HG03095 (cell line): Measurements from ENCODE around the gene ZNF335.
"Not testable (repeated sequence)": the region's sequence is repeated elsewhere in the genome, so short reads cannot be mapped to it uniquely, and the experiment has no call there.

Experiments used
- ATAC-seq: cut with Tn5 transposase; IDR thresholded peaks from one replicate; pipeline ENCODE4 v1.9.1; 2021; ENCODE audit warnings: moderate library complexity; ENCODE audit not compliant: unreplicated experiment

The ZNF335 gene

DNA sequence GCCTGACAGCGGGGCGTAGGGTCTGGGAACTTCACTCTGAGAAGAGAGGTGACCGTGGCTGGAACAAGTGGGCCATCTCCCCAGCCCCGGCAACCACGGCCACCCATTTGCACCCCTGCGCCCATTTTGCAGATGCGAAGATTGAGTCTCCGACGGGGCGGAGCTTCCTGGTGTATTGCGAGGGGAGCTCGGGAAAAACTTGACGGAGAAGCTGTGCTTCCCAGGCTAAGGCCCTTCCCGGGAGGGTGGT is 653 bp downstream of the ZNF335 start:
- ATAC-seq: peak; percentile 19

DNA sequence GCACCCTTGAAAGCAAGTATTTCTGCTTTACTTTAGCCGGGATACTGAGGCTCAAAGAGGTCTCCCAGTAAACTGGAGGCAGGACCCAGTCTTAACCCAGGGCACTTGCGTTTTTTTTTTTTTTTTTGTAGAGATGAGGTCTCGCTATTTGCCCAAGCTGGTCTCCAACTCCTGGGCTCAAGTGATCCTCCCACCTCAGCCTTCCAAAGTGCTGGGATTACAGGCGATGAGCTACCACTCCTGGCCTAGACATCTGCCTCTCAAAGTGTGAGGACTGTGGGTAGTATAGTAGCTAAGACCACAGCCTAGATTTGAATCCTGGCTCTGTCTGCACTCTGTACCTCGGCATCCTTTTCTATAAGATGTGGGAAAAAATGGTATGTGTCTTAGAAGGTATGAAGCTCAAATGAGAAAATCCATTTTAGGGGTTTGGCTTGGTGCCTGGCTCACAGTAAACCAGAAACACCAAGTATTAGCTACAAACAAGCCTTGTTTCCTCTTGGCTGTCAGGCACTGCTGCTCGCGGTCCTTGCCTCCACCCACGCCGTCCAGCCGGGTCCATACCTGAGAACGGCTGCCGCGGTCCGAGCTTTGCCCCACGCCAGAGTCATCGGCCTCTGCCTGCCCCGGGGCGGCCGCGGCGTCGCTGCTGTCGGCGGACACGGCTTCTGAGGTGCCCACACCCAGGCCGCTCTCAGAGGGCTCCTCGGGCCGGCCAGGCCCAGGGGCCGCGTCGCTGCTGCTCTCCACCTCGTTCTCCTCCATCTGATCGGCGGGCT is 1.2 kb downstream of the ZNF335 start:
- no peak for ATAC-seq

DNA sequence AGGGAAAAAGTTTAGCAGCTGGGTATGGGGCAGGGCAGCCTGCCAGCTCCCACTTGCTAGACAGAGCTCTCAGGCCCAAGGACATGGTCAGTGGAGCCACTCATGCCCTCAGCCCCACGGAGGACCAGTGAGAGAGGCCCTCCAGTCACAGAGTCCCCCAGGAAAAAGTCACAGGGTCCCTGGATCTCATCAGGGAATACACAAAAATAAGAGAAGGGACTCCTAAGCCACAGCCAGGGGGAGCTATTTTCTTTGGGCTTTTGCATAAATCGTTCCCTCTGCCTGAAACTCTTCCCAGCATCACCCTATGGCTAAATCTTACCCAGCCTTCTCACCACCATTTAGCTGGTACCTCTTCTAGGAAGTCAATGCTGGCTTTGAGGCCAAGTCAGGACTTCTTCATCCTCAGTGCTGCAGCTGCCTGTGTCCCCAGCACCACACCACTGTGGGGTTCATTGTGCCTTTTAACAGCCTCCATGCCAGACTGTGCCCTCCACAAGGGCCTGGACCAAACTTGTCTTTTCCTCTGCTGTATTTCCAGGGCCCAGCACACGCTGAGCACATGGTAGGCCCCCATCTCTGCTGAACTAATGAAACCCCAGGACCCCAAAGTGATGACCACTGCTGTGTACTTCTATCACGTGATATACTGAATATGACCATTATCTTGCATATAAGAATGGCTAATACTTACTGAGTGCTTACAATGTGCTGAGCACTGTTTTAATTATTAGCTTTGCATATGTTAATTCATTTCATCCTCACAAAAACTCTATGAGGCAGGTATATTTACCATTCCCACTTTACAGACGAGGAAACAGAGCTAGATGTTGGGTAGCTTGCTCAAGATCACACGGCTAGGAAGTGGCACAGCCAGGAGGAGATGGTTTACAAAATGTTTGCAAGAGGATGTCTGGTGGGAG is 2.0 kb downstream of the ZNF335 start:
- no peak for ATAC-seq

DNA sequence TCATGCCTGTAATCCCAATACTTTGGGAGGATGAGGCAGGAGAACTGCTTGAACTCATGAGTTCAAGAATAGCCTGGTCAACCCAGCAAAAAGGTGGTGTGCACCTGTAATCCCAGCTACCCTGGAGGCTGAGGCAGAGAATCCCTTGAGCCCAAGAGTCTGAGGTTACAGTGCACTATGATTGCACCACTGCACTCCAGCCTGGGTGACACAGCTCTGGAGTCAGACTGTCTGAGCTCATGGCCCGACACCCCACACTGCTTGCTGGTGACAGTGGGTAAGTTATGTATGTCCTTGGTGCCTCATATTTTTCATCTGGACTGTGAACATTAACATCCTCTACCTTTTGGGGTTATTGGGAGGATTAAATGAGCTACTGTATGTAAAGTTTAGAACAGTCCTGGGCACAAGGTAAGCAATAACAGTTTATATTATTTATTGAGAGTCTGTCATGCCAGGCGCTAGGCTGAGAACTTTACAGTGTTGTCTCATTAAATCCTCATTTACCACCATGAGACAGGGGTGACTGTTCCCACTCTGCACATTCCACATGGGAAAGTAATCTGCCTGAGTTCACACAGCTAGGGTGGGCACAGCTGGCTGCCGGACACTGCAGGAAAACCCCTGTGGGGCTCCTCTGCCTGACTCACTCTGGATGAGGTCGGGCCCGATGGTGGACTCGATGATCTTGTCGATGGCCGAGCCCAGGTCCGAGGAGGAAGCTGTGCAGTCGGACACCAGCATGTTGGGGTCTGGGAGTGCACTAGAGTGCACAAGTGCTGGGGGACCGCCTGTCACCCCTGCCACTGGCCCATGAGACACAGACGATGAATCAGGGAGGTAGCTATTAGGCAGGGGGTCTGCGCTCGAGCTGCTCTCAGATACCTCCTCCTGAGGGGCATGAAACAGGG is 2.9 kb downstream of the ZNF335 start:
- ATAC-seq: no peak

DNA sequence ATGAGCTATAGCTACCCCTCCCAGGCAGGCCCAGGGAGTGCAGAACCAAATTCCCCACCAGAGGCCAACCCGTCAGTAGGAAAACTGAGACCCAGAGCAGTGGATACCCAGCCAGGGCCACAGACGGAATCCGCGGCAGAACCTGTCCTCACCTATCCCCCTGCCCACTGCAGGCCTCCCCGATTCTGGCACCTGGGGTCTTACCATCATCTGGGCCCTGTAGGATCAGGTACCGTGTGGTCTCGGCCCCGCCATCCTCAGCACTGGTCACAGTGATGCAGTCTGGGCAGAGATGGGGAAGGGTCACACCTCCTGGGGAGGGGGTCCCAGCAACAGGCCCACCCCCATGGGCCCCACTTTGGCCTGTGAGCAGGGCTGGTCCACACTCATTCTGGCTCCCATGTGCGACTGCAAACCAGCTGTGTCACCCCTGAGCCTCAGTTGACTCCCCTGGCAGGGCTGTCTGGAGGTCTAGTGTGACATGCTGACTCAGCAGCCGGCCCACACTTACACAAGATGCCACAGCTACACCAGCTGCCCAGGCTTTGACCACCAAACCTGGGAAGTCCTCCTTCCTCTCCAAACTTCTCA is 3.8 kb downstream of the ZNF335 start:
- no peak for ATAC-seq

DNA sequence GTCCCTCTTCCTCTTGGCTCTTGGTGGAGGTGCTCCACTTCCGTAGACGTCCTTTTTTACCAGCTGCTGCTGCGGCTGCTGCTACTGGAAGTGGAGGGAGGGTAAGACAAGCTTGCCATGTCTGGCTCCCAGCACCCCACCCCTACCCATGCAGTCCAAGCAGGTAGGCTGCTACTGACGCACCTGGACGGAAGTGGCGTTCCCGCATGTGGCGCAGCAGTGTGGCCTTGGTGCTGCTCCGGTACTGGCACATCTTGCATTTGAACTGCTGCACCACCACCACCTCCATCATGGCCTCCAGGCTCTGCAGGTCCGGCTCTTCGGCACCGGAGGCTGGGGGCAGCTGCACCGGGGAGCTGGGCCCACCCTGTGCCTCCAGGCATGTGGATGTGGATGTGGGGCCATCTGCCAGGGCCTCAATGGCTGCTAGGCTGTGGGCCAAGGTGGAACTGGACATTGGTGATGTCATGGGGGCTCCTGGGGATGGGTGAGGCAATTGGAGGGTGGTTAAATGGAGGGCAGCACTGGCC is 4.4 kb downstream of the ZNF335 start:
- ATAC-seq: no peak

DNA sequence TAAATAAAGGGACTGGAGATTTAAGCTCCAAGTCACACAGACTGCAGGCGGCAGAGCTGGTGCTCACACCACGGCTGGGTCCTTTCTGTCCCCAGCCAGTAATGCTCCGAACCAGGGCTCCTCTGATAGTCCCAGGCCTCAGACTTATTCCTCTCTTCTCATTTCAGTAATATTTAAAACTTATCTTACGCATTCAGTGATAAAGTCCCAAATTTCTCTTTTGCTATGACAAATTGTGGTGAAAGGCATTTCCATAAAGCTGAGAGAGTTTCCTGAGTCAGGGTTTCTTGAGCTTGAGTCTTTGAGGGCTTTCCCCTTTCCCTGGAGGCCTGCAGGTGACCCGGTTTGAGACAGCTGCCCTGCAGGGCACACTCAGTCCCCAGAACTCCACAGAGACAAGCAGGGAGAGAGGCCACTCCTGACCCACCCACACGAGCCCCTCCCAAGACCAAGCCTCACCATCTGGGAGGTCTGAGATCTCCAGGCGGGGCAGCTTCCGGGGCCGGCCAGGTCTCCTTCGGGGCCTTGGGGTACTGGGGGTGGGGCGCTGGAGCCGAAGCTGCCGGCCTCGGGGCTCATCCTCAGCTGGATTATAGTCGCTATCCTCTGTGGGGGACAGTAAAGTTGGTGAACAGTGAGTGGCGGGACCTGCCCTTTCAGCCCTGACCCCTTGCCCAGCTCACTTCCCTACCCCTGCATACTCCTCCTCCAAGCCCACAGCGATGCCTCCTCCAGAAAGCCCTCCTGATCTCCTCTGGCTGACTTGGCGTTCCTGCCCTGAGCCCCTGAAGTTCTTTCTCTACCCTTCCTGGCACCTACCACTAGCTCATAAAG is 6.6 kb downstream of the ZNF335 start:
- no peak for ATAC-seq

DNA sequence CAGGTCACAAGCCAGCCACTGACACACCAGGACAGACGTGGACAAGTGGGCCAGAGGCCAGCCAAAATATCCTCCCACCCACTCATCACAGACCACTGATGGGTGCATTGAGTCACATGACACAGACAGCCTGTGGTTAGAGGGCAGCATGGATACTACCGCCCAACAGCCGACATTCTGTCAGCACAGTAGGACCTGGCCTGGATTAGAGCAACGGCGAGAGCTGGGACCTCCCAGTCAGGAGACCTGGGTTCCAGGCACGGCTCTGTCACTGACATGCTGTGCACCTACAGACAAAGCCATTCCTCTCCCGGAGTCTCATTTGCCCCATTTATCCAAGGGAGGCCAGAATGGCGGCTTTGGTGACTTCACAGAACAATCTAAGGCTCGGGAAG is 8.0 kb downstream of the ZNF335 start:
- no peak for ATAC-seq

DNA sequence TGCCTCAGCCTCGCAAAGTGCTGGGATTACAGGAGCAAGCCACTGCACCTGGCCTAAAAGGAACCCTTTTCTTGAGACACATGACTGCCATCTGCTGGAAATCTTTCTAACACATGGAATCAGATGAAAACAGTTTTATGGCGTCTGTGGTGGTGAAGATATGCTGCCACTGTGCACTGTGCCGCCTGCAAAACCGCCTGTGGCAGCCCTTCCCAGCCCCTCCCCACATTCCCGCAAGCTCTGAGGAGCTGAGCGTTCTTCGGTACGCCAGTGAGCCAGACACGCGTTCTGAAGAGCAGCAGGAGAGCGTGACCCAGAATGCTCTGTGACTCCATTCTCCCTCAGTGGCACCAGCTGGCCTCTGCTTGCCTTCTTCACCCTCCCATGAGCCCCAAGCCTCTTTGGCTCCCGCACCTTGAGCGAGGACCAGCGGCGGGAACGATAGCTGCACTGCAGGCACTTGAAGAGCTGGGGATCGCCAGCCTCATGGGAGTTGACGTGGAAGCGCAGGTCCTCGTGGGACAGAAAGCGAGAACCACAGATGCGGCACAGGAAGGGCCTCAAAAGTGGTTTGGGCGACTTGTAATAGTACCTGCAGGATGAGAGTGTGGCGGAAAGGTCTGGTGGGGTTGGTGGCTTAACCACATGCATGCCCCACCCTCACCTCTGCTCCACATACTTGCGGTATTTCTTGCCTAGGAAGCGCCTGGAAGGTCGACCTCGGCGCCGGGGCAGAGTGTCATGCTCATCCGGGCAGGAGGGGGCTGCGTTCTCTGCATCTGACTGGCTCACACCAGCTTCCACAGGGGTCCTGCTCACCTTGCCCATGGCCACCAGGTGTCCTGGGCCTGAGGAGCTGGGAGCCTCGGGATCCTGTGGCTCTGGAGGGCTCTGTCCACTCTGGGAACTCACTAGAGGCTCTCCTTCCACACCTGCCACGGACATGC is 8.7 kb downstream of the ZNF335 start:
- ATAC-seq: no peak

DNA sequence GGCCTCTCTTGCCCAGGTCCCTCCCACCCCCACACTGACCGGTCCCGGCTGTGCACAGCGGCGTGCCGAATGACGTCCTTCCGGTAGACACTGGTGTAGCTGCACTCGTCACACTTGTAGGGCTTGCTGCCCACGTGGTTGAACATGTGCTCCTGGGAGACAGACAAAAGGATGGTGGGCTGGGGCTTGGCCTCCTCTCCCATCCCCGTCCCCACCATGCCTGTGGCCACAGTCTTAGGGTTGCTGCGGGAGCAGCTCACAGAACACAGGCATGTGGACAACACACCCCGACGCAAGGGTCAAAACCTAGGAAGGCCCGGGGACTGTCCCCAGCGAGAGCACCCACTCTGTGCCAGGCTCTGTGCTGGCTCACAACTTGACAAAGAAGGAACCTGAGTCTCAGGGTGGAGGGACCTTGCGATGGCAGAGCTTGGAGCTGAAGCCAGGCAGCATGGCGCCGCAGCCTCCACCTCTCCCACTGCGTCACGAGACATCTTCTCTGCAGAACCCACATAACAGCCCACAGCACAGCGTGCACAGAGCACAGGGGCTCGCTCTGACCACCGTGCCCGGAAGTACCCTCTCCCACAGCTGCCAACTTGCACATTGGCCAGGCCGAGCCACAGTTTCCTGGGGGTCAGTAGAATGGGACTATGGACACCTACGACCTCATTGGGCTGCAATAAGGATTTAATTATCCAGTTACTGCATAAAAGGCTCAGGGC is 9.8 kb downstream of the ZNF335 start:
- no peak for ATAC-seq

DNA sequence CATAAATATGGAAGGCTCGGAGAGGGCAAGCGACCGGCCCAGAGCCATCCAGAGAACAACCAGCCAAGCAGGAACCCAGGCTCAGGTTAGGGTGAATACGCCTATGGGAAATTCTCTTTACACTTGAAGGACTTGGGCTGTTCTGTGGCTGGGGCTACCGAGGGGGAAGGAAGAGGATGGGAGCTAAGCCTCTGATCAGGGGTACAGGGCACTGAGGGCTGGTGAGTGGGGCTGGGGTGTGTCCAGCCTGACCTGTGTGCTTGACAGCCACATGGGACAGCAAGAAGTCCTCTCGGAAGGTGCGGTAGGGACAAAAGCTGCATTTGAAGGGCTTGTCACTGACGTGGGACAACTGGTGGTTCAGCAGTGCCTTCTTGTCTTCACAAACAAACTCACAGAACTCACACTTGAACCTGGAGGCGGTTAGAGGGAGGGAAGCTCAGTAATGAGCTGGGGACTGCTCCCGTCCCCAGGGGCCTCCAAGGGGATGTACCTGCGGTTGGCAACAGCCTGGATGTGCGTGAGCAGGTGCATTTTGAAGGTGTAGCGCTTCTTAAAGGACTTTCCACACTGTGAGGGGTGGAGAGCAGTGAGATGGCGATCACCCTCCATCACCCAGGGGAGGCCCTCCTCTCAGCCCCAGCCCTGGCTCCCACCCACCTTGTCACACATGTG is 11.9 kb downstream of the ZNF335 start:
- no peak for ATAC-seq

DNA sequence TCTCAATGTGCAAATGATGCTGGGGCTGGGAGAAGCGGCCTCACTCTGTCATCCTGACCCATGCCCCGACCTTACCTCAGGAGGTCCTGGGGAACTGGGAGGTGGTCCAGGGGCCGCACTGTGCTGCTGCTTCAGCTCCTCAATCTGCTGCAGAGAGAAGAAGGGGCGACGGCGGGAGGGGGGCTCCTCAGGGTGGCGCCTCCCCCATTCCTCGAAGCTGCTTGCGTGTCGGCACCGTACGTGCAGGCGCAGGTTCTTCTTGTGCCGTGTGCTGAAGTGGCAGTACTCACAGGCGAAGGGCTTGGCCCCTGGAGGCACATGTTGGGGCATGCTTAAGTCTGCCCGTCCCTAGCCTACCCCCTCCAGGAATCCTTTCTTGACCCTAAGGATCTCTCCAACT is 12.9 kb downstream of the ZNF335 start:
- no peak for ATAC-seq

DNA sequence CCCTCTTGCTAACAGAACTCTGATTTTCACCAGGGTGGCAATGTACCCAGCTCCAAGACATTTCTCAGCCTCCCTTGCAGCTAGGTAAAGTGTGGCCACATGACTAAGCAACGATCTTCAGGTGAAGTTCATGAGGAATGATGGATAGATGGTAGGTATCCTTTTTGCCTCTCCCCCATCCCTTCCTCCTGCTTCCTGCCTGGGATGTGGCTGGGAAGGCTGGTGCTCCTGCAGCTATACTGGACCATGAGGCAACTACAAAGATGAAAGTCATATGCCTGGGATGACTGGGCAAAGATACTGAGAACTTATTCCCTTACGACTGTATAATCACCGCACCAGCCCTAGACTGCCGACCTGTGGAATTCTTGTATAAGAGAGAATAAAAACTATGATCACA is 13.4 kb downstream of the ZNF335 start:
- no peak for ATAC-seq

DNA sequence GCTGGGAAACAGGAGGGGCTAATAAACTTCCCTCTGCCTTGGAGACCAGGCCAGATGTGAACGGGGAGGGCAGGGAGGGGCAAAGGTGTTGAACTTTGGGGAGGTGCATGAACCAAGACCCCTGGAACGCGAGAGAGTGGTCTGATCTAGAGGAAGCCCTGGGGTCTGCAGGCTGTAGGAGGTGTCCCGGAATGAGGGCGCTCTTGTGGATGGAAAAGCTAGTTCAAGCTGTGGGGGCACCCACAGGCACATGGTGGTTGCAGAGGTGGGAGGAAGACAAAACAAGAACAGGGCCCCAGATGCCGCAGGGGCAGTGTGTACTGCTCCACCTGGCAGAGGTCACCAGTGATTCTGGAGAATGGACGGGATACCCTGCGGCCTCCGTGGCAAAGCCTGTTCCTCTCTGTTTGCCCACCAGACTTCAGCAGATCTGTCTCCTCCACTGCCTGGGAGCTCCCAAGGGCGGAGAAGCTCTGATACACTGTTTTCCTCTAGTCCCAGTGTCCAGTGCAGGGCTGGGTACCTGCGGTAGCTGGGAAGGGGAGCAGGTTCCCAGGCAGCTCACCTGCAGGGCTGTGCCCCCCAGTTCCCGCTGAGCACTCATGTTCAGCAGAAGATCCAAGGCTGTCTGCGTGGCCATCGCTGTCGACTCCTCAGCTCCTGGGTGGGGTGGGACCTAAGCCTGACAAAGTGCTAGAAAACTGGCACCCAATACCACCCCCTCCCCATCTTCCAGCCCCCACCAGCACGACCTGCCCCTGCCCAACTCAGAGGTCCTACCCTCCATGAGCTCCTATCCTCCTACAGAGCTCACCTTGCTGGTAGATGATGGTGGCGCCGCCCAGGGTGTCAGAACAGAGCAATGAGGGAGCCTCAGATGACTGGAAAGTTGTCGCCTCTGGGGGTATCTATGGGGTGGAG is 14.7 kb downstream of the ZNF335 start:
- ATAC-seq: no peak

DNA sequence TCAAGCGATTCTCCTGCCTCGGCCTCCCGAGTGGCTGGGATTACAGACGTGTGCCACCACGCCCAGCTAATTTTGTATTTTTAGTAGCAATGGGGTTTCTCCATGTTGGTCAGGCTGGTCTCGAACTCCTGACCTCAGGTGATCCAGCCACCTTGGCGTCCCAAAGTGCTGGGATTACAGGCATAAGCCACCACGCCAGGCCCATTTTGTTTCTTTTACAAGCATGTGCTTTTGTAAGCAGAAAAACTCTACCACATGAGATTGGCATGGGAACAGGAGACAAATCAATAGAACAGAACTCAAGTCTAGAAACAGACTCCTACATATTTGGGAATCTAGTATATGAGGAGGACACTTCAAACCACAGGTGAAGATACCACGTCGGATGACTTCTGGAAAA is 15.7 kb downstream of the ZNF335 start:
- not testable (repeated sequence) for ATAC-seq

DNA sequence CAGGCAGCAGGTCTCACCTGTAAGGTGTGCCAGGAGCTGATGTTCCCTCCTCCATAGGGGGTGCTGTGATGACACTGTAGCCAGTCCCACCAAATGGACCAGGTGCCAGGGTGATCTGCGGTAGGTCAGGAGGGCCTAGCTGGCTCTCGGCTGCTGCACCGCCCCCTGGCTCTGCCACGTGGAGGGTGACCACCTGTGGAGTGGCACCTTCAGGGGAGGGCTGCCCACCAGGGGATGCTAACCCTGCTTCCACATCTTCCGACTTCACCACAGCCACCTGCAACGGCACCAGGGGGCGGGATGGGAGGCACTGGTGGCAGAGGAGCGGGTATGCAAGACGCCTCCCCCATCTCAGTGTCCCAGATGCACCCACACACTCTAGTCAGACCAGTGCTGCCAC is 18.3 kb downstream of the ZNF335 start:
- ATAC-seq: no peak

DNA sequence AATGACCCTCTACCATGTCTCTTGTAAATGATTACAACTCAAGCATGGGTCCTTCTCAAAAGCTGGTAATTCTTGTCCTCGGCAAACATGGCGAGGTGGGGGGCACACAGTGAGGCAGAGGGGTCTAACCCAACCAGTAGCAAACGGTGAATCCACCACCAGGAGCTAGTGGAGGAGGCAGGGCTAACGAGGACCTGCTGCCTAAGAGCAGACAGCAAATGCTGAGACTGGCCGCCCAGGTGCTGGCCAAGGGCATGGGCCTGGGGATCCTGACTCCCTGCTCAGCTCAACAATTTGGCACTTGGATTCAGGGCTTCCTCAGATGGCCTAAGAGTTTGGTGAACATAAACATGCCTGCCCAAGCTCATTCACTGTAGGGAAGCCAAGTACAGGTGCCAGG is 19.1 kb downstream of the ZNF335 start:
- no peak for ATAC-seq
